Measurements from ENCODE around the gene CNNM1. TPM values are rescaled to one million over a fixed set of nuclear protein-coding genes. Genes with fewer than 3 reads are reported as not detected.

CNNM1 gene
- total and polyA plus RNA-seq, 8 donors, result under 0.01 to 0.87 (median 0.31) TPM; not detected in 1

GRCh38 chr10:99343262-99343661 lies 14.1 kb downstream of the CNNM1 start:
- TF ChIP-seq POLR2AphosphoS5 (IDR thresholded peaks at IDR 0.05) (no peak), EP300 (IDR thresholded peaks at IDR 0.05) (no peak), POLR2A (IDR thresholded peaks at IDR 0.05) (no peak)
- TF ChIP-seq, protein P1, sequence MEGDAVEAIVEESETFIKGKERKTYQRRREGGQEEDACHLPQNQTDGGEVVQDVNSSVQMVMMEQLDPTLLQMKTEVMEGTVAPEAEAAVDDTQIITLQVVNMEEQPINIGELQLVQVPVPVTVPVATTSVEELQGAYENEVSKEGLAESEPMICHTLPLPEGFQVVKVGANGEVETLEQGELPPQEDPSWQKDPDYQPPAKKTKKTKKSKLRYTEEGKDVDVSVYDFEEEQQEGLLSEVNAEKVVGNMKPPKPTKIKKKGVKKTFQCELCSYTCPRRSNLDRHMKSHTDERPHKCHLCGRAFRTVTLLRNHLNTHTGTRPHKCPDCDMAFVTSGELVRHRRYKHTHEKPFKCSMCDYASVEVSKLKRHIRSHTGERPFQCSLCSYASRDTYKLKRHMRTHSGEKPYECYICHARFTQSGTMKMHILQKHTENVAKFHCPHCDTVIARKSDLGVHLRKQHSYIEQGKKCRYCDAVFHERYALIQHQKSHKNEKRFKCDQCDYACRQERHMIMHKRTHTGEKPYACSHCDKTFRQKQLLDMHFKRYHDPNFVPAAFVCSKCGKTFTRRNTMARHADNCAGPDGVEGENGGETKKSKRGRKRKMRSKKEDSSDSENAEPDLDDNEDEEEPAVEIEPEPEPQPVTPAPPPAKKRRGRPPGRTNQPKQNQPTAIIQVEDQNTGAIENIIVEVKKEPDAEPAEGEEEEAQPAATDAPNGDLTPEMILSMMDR (IDR thresholded peaks at IDR 0.05), result no peak
- Histone ChIP-seq H3K4me3 (no peak overlapping the region), H3K27ac (peak overlapping the region in 2 of 5 donors; percentile 31 to 60), H3K4me1 (peaks cover 0 to 28% (median 7%) of the 10 kb centered on the region in 4 donors), H3K36me3 (no peaks in the 10 kb centered on the region), H3K27me3 (no peaks in the 10 kb centered on the region), H3K9me3 (no peaks in the 10 kb centered on the region)
- intact Hi-C loops (cut with DNase I; ENCODE audit: low total_unique reads), result no loop called here
- no peak for DNase-seq
- WGBS, 5 donors, result 82 to 90% (median 85%) methylated on average over 5 of the region's 5 CpGs

GRCh38 chr10:99344715-99345114 lies 15.6 kb downstream of the CNNM1 start:
- no peaks in the 10 kb centered on the region for H3K9me3 ChIP-seq
- H3K27ac ChIP-seq, result no peak overlapping the region
- TF ChIP-seq EP300 (IDR thresholded peaks at IDR 0.05) (no peak), POLR2A (IDR thresholded peaks at IDR 0.05) (no peak), POLR2AphosphoS5 (IDR thresholded peaks at IDR 0.05) (no peak)
- TF ChIP-seq, protein P1 (IDR thresholded peaks at IDR 0.05), result no peak
- peaks cover 0 to 28% (median 3%) of the 10 kb centered on the region in 4 donors for H3K4me1 ChIP-seq
- H3K4me3 ChIP-seq, result no peak overlapping the region
- intact Hi-C loops (cut with DNase I; ENCODE audit: low total_unique reads), result no loop called here
- no peaks in the 10 kb centered on the region for H3K36me3 ChIP-seq
- DNase-seq, result no peak
- 34 to 50% (median 43%) methylated on average over 4 of the region's 4 CpGs for WGBS, 5 donors
- H3K27me3 ChIP-seq, result no peaks in the 10 kb centered on the region

DNA sequence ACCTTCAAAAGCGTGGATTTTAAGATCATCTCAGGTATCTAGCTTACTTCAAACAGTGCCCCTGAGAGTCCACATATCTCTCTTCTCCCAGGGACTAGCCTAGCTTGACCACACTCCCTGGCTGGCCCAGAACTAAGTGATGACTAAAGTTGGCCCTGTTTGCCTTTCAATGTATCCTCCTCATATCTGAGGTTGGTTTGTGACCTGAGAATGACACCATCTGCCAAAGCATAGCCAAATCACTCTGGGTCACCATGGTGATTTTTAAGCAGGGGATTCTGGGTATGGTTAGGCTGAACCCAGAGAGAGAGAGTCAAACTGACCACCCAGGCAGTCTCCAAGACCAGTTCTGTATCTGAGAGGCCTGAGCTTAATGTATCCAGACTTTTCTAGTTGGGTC lies 16.2 kb downstream of the CNNM1 start:
- no peaks in the 10 kb centered on the region for H3K27me3 ChIP-seq
- no peaks in the 10 kb centered on the region for H3K36me3 ChIP-seq
- intact Hi-C loops (cut with DNase I; ENCODE audit: low total_unique reads), result no loop called here
- H3K9me3 ChIP-seq, result no peaks in the 10 kb centered on the region
- peaks cover 0 to 28% (median 3%) of the 10 kb centered on the region in 4 donors for H3K4me1 ChIP-seq
- 60 to 84% (median 73%) methylated on average over 1 of the region's 1 CpG for WGBS, 5 donors
- no peak for DNase-seq
- no peak overlapping the region for H3K27ac ChIP-seq
- TF ChIP-seq POLR2AphosphoS5 (IDR thresholded peaks at IDR 0.05) (no peak), EP300 (IDR thresholded peaks at IDR 0.05) (no peak), POLR2A (IDR thresholded peaks at IDR 0.05) (no peak)
- TF ChIP-seq, protein P1 (IDR thresholded peaks at IDR 0.05), result no peak
- H3K4me3 ChIP-seq, result no peak overlapping the region

GRCh38 chr10:99346247-99346646 lies 17.1 kb downstream of the CNNM1 start:
- Histone ChIP-seq H3K4me3 (no peak overlapping the region), H3K4me1 (peaks cover 0 to 28% (median 3%) of the 10 kb centered on the region in 4 donors), H3K9me3 (no peaks in the 10 kb centered on the region), H3K27me3 (no peaks in the 10 kb centered on the region), H3K27ac (no peak overlapping the region), H3K36me3 (no peaks in the 10 kb centered on the region)
- intact Hi-C loops (cut with DNase I; ENCODE audit: low total_unique reads), result no loop called here
- no peak for DNase-seq
- TF ChIP-seq POLR2A (IDR thresholded peaks at IDR 0.05) (no peak), POLR2AphosphoS5 (IDR thresholded peaks at IDR 0.05) (no peak), EP300 (IDR thresholded peaks at IDR 0.05) (no peak)
- TF ChIP-seq, protein P1 (IDR thresholded peaks at IDR 0.05), result no peak
- WGBS, 5 donors, result 59 to 78% (median 68%) methylated on average over 1 of the region's 1 CpG
